Colonic mucosa (tissue), 4 donors: ENCODE results near the gene MTUS2. TPM values are rescaled to one million over a fixed set of nuclear protein-coding genes. Genes with fewer than 3 reads are reported as not detected.

ENCODE experiments used
- DNase-seq: peaks from one replicate; pipeline ENCODE4 v3.0.0-alpha.2; 2020
- H3K27ac ChIP-seq: fragments of 200-600 bp; one replicate; pipeline ENCODE4 v1.8.0; 2021
- H3K27me3 ChIP-seq: fragments of 200-600 bp; one replicate; pipeline ENCODE4 v1.8.0; 2021
- H3K36me3 ChIP-seq: fragments of 200-600 bp; one replicate; pipeline ENCODE4 v1.8.0; 2021
- H3K4me1 ChIP-seq: fragments of 200-600 bp; one replicate; pipeline ENCODE4 v1.8.0; 2021; ENCODE audit warnings: mild to moderate bottlenecking
- H3K4me3 ChIP-seq: fragments of 200-600 bp; one replicate; pipeline ENCODE4 v1.8.0; 2021
- H3K9ac ChIP-seq, 2 donors: one replicate each; pipeline ENCODE4 v1.7.0; 2013; ENCODE audit warnings: control low read depth in 2 of 2, low read depth in 2 of 2, low read length in 2 of 2
- H3K9me3 ChIP-seq: fragments of 200-600 bp; one replicate; pipeline ENCODE4 v1.8.0; 2021
- CTCF ChIP-seq: fragments of 200-600 bp; IDR thresholded peaks from one replicate; pipeline ENCODE4 v1.8.0; 2022; ENCODE audit warnings: antibody characterized with exemption, mild to moderate bottlenecking
- intact Hi-C: fragments of 100-400 bp; cut with DNase I; formaldehyde crosslinking; loops from one replicate; pipeline ENCODE4 v1.14.1; 2022
- total RNA-seq, 2 donors: library from RNA; stranded (reverse); fragmentation: NEBNext Ultra II Directional in 1 of 2; extraction: Animal tissue kit (Norgen Biotek cat#: 25700) in 1 of 2; gene quantifications; one replicate each; pipeline ENCODE4 v1.2.1, GENCODE V29; 2021
- donor health status: healthy.
- donor health status: DM: no; HTN: no; CAD: no.
- donor health status: DM: no; HTN: no; CAD: no.

Gene MTUS2
- total RNA-seq, 2 donors from 2014 or later: 0.11 to 0.40 TPM

GRCh38 chr13:28837111-28837510 lies 17.0 kb downstream of the MTUS2 start:
- no peaks in the 10 kb centered on the region for H3K36me3 ChIP-seq
- no peak overlapping the region for H3K4me3 ChIP-seq
- H3K9me3 ChIP-seq: no peaks in the 10 kb centered on the region
- no peaks in the 10 kb centered on the region for H3K4me1 ChIP-seq
- no peak for DNase-seq
- H3K9ac ChIP-seq: no peak overlapping the region
- H3K27ac ChIP-seq: no peak overlapping the region
- no peak for TF ChIP-seq CTCF
- no peaks in the 10 kb centered on the region for H3K27me3 ChIP-seq
- intact Hi-C loops: no loop called here

- Histone ChIP-seq H3K27me3 (no peaks in the 10 kb centered on the region), H3K4me3 (no peak overlapping the region), H3K9ac (no peak overlapping the region), H3K27ac (no peak overlapping the region), H3K4me1 (no peaks in the 10 kb centered on the region), H3K9me3 (no peaks in the 10 kb centered on the region), H3K36me3 (no peaks in the 10 kb centered on the region)
- TF ChIP-seq CTCF: no peak
- DNase-seq: no peak
- intact Hi-C loops: no loop called here
Observed at GRCh38 chr13:28843639-28844038, 23.5 kb downstream of the MTUS2 start.

- Histone ChIP-seq H3K27me3 (no peaks in the 10 kb centered on the region), H3K4me3 (no peak overlapping the region), H3K4me1 (no peaks in the 10 kb centered on the region), H3K36me3 (no peaks in the 10 kb centered on the region), H3K9ac (no peak overlapping the region), H3K27ac (no peak overlapping the region), H3K9me3 (no peaks in the 10 kb centered on the region)
- no peak for DNase-seq
- TF ChIP-seq CTCF: no peak
- intact Hi-C loops: no loop called here
Observed at GRCh38 chr13:28849441-28849840, 29.3 kb downstream of the MTUS2 start.

GRCh38 chr13:28850226-28850625 lies 30.1 kb downstream of the MTUS2 start:
- no peak for DNase-seq
- intact Hi-C loops: no loop called here

GRCh38 chr13:28851422-28851821 lies 31.3 kb downstream of the MTUS2 start:
- Histone ChIP-seq H3K27me3 (no peaks in the 10 kb centered on the region), H3K4me3 (no peak overlapping the region), H3K27ac (no peak overlapping the region), H3K36me3 (no peaks in the 10 kb centered on the region), H3K9me3 (no peaks in the 10 kb centered on the region), H3K4me1 (no peaks in the 10 kb centered on the region), H3K9ac (no peak overlapping the region)
- TF ChIP-seq CTCF: no peak
- intact Hi-C loops: no loop called here
- no peak for DNase-seq

More at GRCh38 chr13:28850226-28850625, 30.1 kb downstream of the MTUS2 start:
- no peaks in the 10 kb centered on the region for H3K36me3 ChIP-seq
- H3K4me1 ChIP-seq: no peaks in the 10 kb centered on the region
- no peak overlapping the region for H3K4me3 ChIP-seq
- H3K27ac ChIP-seq: no peak overlapping the region
- H3K9ac ChIP-seq: no peak overlapping the region
- H3K9me3 ChIP-seq: no peaks in the 10 kb centered on the region
- H3K27me3 ChIP-seq: no peaks in the 10 kb centered on the region
- TF ChIP-seq CTCF: no peak

- Histone ChIP-seq H3K27ac (no peak overlapping the region), H3K9ac (no peak overlapping the region), H3K4me1 (no peaks in the 10 kb centered on the region), H3K36me3 (no peaks in the 10 kb centered on the region), H3K27me3 (no peaks in the 10 kb centered on the region), H3K4me3 (no peak overlapping the region), H3K9me3 (no peaks in the 10 kb centered on the region)
- DNase-seq: no peak
- no peak for TF ChIP-seq CTCF
- intact Hi-C loops: no loop called here
Observed at GRCh38 chr13:28854657-28855056, 34.5 kb downstream of the MTUS2 start.
